C1 segment of cervical spinal cord (tissue), 14 donors: ENCODE measurements around the gene SPRR2E.
"Not testable (repeated sequence)": the region's sequence is repeated elsewhere in the genome, so short reads cannot be mapped to it uniquely, and the experiment has no call there.

Experiments
- DNase-seq, 14 donors: peaks; one replicate each; lab custom pipeline; 2025; lab: John Stamatoyannopoulos, UW

The SPRR2E gene

GRCh38 chr1:153070243-153070642, 24.1 kb downstream of the SPRR2E start:
- no peak for DNase-seq

GRCh38 chr1:153058826-153059784, 35.2 kb downstream of the SPRR2E start:
- DNase-seq = no peak

- no peak for DNase-seq
Measured at GRCh38 chr1:153058154-153058553, 36.2 kb downstream of the SPRR2E start.

DNA sequence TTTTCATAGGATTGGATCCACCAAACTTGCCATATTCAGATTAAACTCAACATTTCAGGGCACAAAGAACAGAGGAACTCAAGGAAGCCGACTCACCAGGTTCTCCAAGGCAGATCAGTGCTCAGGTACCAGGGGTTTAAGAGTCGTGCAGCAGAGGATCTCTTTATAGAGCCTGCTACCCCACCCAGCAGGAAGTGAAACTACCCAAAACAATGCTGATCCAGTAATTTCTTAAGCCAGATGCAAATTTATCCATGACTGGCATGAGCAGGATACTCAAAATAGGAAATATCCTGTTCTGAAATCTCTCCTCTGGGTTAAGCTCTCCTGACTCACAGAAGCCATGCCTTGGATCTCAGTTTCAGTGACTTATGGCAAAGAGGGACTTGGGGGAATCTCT, 37.0 kb downstream of the SPRR2E start, which contains the start of gene SPRR2A:
TSS of gene SPRR2A (minus strand) at position 138 of the 400 bp plus-strand sequence. CDS start 777 bp downstream, outside the sequence.
- DNase-seq = no peak

DNA sequence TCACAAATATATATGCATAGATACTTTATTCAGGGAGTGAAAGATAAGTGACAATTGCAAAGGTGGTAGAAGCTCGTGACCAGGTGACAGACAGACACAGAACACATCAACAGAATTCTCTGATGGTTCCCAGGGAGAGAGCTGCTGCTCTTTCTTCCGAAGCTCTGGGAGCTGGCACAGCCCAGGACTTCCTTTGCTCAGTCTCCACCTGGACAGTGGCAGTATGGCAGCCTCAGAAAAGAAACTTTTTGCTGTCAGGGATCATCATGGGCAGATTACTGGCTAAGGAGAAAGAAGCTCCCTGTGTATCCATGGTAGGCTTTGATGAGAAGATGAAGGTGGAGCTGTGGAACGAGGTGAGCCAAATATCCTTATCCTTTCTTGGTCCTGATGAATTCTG, 38.2 kb downstream of the SPRR2E start:
- not testable (repeated sequence) for DNase-seq

DNA sequence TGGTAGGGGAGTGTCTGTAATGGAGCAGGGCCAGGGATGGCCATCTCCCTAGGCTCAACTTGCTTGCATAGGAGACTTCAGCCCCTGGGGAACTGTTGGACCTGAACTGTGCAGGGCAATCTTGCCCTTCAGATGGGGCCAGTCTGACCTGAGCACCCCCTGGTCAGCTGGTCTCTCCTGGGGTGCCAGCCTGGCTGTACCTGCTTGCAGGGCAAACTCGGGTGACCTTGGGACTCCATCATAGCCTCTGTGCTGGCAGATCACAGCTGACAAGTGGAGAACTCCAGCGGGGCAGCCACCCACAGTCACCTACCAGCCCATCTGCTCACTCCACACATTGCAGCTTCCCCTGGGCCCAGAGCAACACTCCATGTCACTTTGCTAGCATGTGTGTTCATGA, 45.1 kb downstream of the SPRR2E start:
- no peak for DNase-seq
